Measurements from ENCODE around the gene VIPR1.
"Not testable (repeated sequence)": the region's sequence is repeated elsewhere in the genome, so short reads cannot be mapped to it uniquely, and the experiment has no call there.

The VIPR1 gene

DNA sequence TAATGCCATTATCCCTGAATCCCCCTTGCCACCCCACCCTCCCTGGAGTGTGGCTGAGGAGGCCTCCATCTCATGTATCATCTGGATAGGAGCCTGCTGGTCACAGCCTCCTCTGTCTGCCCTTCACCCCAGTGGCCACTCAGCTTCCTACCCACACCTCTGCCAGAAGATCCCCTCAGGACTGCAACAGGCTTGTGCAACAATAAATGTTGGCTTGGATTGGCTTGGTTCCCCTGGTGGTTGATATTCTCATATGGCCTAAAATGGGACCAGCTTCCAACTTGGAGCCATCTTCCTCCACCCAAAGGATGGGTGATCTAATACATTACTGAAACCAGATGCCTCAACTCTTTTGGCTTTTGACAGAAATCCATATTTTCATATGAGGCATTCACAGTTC lies 34.9 kb downstream of the VIPR1 start:
- no peak for DNase-seq

DNA sequence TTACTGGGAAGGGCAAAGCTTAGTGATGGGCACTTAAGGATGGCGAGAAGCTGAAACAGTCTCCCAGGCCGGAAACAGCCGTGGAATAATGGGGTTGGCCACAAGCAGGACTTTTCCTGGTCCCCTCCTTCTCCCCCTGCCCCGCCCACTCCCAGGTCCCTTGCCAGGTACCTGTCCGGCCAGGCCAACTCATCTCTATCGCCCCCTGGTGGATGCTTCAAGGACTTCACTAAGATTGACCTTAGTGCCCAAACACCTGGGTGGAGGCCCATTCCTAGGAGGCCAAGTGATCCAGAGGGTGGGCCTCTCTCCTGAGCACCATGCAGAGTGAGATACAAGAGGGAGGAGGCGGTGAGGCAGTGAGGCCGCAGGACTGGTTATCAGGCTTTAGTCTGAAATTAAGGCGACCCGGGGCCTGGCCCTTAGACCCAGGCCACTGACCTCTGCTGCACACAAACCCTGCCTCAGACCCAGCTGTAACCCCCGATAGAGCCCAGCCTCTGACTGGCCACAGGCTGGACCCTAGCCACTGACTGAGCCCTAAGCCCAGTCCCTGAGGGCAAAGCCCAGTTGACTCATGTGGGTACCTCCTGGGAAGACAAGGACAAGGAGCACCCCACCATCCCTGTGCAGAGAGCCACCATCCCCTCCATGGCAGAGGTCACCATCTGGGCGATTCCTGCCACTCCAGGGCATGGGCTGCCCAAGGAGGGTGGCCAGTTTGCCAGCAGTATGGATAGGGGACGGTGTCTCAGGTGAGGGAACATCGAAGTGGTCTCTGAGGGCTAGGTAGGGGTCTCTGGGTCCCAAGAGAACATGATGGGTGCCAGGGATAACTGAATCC lies 37.6 kb downstream of the VIPR1 start:
- DNase-seq, result no peak

DNA sequence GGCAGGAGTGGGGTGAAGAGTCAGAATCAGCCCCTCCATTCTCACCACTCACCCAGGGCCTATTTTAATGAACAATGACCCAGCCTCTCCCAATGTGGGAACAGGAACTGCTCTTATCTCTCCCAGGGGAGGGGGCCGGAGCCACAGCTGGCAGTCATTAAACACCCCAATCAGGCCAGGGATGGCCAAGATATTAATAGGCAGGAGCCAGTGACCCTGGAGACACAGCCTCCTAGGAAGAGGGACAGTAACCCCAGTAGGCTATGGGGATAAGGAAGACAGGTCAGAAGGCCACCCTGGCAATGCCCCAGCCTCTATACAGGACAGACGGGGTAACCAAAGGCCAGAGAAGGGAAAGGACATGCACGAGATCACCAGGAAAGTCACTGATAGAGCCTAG lies 38.6 kb downstream of the VIPR1 start:
- no peak for DNase-seq

DNA sequence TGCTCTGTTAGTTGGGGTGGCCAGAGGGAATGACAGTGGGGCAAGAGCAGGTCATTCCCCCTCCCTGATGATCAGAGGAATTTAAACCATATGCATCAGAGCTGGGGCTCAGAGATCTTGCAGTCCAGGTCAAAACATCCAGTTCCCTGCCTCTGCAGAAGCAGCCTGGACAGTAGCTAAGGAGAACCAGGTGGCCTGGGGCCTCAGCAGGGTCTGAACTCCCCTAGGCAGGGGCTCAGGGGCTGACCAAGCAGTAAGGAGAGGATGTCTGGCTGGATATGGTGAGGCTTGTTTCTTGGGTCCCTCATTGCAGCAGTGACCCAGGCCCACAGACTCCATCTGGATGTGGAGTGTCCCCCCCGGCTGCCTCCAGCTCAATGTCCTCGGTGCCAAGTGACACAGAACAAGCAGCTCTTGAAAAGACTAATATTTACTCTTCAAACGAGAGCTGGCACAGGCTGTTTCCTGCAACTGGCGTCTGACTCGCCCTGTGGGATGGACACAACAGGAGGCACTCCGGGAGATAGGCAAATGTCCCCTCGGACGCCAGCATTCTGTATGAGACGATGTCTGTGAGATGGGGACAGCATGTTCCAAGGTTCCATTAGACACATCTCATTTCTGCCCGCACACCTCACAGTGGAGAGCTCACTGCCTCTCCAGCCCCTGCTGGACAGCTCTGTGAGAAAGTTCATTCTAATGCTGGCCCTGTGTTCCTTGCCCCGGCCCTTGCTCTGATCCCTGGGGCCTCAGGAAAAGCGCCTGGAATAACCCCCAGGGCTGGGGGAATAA lies 42.2 kb downstream of the VIPR1 start:
- peak; percentile 21 for DNase-seq

DNA sequence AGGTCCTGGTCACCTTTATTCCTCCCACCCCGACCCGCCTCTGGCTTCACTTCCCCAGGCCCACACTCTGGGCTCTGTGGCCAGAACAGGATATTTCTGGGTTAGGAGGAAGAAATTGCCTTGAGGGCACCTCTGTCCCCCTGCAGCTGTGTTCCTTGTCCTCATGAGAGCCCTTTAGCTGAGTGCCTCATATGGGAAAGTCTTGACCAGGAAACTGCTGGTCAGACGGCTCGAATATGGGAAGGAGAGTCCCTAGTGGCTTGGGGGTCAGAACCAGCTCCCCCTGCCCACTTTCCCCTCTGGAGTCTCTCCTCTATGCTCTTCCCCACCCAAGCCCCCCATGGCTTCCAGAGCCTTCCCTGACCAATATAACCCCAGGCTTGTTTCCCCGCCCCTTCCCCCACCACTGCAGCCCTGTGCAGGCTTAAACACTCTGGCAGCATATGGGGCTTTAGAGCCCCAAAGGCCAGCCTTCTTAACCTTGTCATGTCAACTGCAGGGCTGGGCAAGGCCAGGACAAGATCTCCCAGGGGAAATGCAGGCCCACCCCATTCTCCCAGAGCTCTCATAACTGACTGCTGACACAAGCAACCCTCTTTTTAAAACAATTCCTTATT lies 42.9 kb downstream of the VIPR1 start:
- no peak for DNase-seq

DNA sequence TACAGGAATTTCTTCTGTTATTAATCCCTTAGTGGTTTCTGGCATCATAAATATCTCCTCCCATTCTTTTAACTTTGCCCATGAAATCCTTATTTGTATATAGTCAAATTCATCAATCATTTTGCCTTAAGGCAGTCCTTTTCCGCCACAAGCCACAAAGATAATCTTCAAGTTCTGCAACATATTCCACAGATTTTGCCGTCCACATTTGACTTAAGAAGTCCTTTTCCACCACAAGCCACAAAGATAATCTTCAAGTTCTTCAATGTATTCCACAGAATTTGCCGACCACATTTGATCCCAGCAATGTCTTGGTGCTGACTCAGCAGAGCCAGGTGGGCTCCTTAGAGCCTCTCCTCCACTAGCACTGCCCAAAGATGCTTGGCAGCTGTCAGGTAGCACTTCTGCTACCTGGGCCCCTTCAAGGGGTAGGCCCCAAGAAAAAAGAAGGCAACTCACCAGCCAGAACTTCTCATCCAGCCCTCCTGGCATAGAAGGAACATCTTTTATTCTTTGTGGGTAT lies 44.3 kb downstream of the VIPR1 start:
- no peak for DNase-seq

DNA sequence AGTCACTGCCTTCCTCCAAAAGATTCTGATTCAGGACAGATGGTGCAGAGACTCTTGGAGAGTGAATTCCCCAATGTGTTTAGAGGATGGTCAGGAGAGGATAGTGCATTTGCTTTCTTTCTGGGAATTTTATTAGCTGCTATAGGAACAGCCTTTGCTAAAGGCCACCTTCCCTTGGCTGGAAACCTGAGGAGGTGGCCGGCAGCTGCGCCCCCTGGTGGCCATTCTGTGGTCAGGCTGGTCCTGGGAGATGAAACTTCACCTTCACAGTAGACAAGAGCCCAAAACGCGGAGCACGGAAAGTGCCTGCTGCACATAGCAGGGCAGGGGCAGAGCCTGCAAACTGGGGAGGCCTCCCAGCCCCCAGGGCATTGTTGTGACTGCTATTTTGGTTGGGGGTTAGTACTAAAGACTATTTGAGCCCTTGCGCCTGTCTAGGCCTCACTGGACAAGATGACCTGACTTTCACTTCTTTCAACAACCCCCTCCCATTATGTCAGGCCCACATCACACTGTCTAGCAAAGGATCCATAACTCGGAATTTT lies 45.0 kb downstream of the VIPR1 start:
- no peak for DNase-seq

DNA sequence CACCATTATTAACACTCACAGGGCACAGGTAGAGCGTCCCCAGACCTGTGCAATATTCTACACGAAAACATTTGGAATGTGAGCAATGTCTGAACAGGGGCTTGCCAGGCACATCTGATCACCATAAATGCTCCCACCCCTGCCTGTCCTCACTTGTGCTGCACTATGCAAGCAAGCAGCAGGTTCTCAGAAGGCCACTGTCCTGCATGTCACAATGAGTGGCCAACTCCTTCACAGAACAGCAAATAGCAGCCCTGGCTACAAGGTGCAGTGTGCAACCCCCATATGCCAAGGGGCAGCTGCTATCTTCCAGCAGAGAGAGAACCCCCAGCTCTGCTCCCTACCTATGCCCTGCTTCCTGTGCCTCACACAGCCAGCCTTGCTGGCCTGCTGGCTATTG lies 46.7 kb downstream of the VIPR1 start:
- DNase-seq, result no peak

DNA sequence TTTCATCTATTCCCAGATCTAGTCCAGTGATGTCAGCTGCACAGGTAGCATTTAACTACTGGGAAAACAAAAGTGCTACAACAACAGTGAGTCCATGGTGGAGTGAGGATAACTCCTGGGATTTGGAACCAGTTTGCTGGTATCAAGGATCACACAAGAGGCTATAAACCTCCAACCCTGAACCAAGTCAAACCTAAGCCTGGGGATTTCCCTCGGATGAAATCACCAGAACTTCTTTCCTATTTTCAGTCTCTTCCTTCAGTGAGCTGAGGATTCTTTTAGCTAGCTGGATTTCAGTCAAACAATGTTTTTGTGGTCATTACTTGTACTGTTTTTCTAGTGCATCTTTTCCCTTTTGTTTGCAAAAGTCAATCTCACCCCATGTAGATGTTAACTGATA lies 47.8 kb downstream of the VIPR1 start:
- DNase-seq, result no peak

DNA sequence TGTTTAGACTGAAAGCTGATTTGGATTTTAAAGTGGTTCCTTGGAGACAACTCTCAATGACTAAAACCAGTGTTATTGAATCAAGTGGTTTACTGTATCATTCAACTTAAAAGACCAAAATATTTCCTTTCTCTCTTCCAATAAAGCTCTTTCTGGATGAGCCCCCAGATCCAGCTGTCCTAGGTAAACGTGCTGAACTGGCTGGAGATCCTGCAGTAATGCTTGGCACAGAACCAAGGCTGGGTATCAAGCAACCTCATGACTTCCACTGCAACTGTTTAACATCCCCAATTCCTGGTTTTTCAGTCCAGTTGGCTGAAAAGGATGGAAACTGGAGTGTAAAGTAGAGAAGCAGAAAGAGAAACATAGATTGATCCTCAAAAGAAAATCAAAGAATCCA lies 50.4 kb downstream of the VIPR1 start:
- no peak for DNase-seq

DNA sequence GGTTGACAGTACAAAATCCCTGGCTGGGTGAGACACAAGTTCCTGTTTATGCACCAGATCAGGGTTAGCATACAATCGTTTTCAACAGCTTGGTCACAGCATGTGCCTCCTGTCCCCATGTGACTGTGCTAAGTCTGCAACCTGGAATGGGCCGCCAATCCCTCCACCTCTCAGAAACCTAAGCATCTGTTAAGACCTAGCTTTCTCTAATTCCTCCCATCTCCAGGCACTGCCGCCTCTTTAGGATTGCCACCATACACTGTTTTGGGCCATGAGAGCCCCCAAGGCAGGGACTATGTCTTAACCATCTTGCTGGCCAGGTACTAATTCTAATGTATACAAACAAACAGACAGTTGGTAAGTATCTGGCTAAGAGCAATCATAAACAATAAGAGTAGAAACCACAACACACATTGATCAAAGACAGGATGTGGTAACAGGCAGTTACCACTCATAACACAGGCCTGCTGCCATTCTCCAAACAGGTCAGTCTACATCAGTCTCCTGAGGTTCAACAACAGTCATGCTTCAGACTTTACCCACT lies 53.7 kb downstream of the VIPR1 start:
- no peak for DNase-seq

DNA sequence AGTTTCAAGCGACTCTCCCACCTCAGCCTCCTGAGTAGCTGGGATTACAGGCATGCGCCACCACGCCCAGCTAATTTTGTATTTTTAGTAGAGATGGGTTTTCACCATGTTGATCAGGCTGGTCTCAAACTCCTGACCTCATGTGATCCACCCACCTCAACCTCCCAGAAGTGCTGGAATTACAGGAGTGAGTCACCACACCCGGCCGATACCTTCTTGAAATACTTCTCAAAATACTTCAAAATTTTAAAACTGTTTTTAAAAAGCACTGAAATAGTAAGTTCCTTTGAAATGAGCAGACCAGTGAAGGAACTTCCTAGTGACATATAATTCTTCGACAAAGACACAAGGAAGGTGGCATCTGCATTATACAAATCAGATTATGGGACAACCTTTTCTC lies 54.4 kb downstream of the VIPR1 start:
- DNase-seq, result not testable (repeated sequence)

DNA sequence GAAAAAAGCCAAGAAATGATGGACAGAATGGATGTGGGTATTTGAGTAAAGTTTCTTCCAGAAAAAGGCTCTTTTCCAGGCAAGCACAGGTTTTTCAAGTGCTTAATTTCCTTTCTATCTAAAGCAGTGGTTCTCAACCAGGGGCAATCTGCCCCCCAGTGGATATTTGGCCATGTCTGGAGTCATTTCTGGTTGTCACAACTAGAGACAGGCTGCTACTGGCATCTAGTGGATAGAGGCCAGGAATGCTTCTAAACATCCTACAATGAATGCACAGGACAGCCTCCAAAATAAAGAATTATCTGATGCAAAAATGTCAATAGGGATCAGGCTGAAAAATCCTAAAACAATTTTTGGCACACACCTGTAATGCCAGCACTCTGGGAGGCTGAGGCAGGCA lies 55.4 kb downstream of the VIPR1 start:
- no peak for DNase-seq

DNA sequence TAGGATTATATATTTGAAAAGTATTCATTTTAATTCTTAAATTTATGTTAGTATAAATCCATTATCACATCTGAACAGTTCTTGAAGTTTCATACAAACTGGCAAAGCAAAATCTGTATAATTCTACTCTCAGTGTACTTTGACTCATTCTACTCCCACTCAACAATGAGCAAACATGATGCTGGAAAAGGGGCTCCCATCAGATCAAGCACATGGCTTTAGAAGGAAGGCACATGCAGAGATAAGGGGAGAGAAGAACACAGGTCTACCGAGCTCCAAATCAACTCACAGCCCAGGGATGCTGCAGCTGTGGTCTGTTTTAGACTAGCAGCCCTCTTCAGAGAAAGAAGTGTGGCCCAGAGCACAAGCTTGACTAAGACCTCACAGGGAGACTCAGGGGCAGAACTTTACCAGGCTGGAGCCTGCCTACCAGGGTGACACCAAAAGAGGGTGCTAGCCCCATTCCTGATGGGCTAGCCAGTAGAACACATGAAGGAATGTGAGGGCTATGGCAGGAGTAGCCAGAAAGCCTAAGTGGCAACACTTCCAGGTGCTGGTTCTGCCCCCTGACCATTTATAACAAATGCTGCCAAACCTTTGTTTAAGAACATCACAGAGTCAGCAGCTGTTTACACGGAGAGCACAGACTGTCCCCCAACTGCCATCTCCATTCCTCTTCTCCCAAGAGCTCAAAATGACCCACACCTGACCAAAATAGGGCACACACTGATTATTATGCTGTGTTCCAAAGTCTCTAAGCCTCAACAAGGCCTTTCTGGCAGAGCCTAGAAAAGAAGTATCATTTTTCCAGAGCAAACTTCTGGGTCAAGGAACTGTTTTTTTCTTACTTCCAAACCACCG lies 59.8 kb downstream of the VIPR1 start:
- DNase-seq, result no peak

DNA sequence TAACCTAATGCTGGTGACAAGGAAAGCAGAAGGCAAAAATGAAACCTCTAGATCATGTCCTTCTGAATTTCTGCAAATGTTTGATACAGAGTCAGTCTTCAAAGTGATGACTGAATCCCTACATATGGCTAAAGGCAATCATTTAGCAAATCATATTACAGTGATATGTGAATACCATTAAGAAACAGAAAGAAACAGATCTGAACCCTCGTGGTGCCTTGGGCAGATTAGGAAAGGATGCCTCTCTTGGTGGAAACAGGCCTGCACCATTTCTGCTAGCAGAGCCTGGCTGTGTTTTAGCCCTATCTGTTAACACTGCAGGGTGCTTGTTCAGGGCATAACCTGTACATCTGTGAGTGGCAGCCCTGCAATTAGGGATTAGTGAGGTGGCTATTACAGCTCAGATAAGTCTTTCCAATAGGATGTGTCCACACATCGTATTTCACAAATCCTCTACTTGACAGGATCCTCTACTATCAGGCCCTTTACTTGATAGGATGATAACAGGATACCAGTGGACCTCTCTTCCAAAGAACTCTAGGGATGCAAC lies 67.2 kb downstream of the VIPR1 start:
- DNase-seq, result no peak

DNA sequence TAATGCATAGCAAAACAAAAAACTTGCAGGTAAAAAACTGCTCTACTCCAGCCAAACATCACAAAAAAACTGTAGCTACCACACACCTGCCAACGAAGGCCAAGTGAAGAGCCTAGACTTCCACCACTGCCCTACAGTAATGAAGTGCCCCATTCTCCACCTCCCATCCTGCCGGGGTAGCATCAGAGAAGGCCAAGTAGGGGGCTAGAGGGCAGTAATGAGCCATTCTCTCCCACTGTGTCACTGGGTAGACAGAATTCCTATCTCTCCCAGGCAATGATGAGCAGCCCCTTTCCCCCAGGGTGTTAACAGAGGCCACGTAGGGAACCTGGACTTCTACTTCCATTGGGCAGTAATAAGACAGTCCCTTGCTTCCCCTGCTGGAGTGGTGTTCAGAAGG lies 69.8 kb downstream of the VIPR1 start:
- DNase-seq, result no peak

DNA sequence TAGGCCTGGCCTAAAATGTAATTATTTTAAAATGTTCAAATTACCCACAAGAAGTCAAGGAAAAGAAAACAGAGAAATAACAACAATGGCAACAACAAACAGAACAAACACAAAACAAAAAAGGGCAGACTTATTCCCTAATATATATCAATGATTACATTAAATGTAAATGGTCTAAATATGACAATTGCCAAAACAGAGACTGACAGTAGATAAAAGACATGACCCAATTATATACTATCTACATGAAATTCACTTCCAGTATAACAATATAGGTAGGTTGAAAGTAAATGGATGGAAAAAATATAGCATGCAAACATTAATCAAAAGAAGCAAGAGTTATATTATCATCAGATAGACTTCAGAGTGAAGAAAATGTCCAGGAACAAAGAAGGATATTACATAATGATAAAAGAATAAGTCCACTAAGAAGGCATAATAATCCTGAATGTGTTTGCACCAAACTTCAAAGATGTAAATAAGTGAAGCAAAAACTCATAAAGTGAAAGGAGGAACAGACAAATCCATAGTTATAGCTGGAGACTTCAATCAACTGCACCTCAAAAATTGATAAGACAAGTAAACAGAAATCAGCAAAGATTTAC lies 72.8 kb downstream of the VIPR1 start:
- DNase-seq, result no peak

DNA sequence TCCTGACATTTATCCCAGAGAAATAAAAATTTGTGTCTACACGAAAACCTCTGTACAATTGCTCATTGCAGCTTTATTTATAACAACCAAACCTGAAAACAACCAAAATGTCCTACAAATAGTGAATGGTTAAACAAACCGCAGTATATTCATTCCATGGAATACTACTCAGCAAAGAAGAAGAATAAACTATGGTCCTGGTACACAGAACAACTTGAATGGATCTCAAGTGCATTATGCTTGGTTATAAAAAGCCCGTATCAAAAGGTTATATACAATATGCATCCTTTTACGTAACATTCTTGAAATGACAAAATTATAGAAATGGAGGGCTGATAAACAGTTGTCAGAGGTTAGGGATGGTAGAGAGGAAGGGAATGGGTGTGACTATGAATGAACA lies 75.6 kb downstream of the VIPR1 start:
- no peak for DNase-seq

DNA sequence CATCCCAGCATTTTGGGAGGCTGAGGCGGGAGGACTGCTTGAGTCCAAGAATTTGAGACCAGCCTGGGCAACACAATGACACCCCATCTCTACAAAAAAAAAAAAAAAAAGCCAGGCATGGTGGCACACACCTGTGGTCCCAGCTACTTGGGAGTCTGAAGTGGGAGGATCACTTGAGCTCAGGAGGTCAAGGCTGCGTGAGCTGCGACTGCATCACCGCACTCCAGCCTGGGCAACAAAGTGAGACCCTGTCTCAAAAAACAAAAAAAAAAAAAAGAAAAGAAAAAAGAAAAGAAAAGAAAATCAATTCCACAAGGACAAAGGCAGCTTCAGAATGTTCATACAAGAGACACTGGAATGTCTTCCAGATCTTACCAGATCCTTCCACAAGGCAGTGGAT lies 76.9 kb downstream of the VIPR1 start:
- not testable (repeated sequence) for DNase-seq

DNA sequence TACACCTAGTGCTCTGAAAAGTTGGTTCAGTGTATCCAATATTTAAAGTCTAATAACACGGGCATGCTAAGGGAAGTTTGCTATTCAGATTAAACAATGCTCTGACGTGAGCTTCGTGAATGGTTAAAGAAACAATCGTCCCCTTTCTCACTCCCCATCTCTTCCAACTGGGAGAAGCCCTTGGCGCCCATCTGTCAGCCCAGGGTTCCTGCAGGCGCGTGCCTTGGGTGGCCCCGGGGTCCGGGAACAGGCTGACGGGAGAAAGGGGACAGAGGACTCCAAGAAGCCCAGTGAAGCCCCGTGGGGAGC lies 78.9 kb downstream of the VIPR1 start:
- DNase-seq, result no peak

DNA sequence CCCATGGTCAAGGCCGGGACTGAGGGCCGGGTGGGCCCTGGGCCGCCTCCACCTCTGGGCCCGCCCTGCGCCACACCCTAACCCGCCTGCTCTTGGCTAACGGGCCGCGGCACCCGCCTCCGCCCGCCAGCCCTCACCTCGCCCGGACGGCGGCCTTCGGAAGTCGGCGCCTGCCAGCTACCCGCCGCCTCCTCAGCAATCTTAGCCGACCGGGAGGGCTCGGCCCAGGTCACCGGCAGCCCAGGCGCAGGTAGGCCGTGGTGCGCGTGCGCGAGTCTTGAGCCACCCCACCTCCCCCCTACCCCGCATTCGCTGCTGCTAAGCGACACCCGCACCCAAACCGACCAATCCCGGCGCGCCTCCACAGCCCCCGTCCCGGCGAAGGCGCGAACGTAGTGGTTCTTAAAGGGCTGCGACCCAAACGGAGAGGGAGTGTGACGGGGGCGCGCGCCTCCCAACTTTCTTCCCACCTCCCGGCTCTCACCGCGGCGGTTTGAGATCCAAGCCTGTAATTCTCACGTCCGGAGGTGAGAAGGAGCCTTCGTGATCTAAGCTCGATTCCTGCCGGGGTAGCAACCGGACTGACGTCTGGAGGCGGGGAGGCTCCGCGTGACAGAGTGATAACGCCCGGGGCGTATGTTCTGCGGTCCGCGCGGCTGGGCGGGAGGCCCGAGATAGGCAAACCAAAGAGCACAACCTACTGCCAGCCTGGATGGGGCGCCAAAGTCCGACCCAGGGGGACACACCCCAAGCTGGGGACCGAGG lies 79.4 kb downstream of the VIPR1 start, which contains the start of gene SEC22C:
TSS of gene SEC22C (minus strand) at position 259 of the 765 bp plus-strand sequence. CDS start 12,921 bp downstream, outside the sequence.
- peak; percentile 67 for DNase-seq
